ENCODE measurements around the gene GMPPA.
A peak's percentile ranks its signal among the peaks of the same experiment; 100 is the strongest.

The GMPPA gene

GRCh38 chr2:219498280-219499057 is at the start of gene GMPPA:
GMPPA (plus strand) TSS chr2:219498891; CDS start chr2:219499976, 1,085 bp downstream.
- DNase-seq (ENCODE audit: low spot score): peak; percentile 99

GRCh38 chr2:219449609-219450008 is 49.1 kb upstream of the GMPPA start:
- no peak for DNase-seq (ENCODE audit: low spot score)

- DNase-seq (ENCODE audit: low spot score): peak; percentile 28
Observed at GRCh38 chr2:219451661-219452360, 46.9 kb upstream of the GMPPA start.

GRCh38 chr2:219452361-219453317 is 46.1 kb upstream of the GMPPA start:
- DNase-seq (ENCODE audit: low spot score): peak; percentile 99

- peak; percentile 60 for DNase-seq (ENCODE audit: low spot score)
Observed at GRCh38 chr2:219453671-219454590, 44.8 kb upstream of the GMPPA start.

- no peak for DNase-seq (ENCODE audit: low spot score)
Observed at GRCh38 chr2:219455581-219455980, 43.1 kb upstream of the GMPPA start.

GRCh38 chr2:219457784-219458369 is 40.8 kb upstream of the GMPPA start:
- DNase-seq (ENCODE audit: low spot score): no peak

- no peak for DNase-seq (ENCODE audit: low spot score)
Observed at GRCh38 chr2:219458996-219459395, 39.7 kb upstream of the GMPPA start.

GRCh38 chr2:219459460-219460311 is 39.0 kb upstream of the GMPPA start:
- DNase-seq (ENCODE audit: low spot score): peak; percentile 91

- peak; percentile 92 for DNase-seq (ENCODE audit: low spot score)
Observed at GRCh38 chr2:219460424-219460926, 38.2 kb upstream of the GMPPA start.

GRCh38 chr2:219461047-219461514 is 37.6 kb upstream of the GMPPA start:
- DNase-seq (ENCODE audit: low spot score): peak; percentile 67

- no peak for DNase-seq (ENCODE audit: low spot score)
Observed at GRCh38 chr2:219461669-219462068, 37.0 kb upstream of the GMPPA start.

GRCh38 chr2:219462349-219462748 is 36.3 kb upstream of the GMPPA start:
- no peak for DNase-seq (ENCODE audit: low spot score)

GRCh38 chr2:219464286-219465032 is 34.2 kb upstream of the GMPPA start:
- no peak for DNase-seq (ENCODE audit: low spot score)

GRCh38 chr2:219465659-219466561 is 32.8 kb upstream of the GMPPA start:
- DNase-seq (ENCODE audit: low spot score): no peak

- no peak for DNase-seq (ENCODE audit: low spot score)
Observed at GRCh38 chr2:219466816-219467735, 31.6 kb upstream of the GMPPA start.

GRCh38 chr2:219467736-219468075 is 31.0 kb upstream of the GMPPA start:
- DNase-seq (ENCODE audit: low spot score): no peak

All from hepatic stellate cell (primary cell).